Muscle layer of colon (tissue), 2 donors: ENCODE results near the gene CEP135.
"Not testable (repeated sequence)": the region's sequence is repeated elsewhere in the genome, so short reads cannot be mapped to it uniquely, and the experiment has no call there.

Experiments used
- H3K27ac ChIP-seq: one replicate; pipeline ENCODE4 v1.7.0; 2013; ENCODE audit warnings: low read depth, mild to moderate bottlenecking, low read length, moderate library complexity
- H3K27me3 ChIP-seq, 2 donors: one replicate each; pipeline ENCODE4 v1.7.0; 2013; ENCODE audit warnings: low read length in 2 of 2, mild to moderate bottlenecking in 2 of 2; ENCODE audit not compliant: insufficient read depth in 2 of 2, control insufficient read depth in 1 of 2
- H3K36me3 ChIP-seq: one replicate; pipeline ENCODE4 v1.7.0; 2013; ENCODE audit warnings: mild to moderate bottlenecking, low read length; ENCODE audit not compliant: insufficient read depth
- H3K4me1 ChIP-seq: one replicate; pipeline ENCODE4 v1.7.0; 2013; ENCODE audit warnings: mild to moderate bottlenecking, low read length; ENCODE audit not compliant: insufficient read depth
- H3K4me3 ChIP-seq, 2 donors: one replicate each; pipeline ENCODE4 v1.7.0; 2013; ENCODE audit warnings: low read length in 2 of 2, low read depth in 1 of 2, mild to moderate bottlenecking in 1 of 2, moderate library complexity in 1 of 2
- H3K9ac ChIP-seq: one replicate; pipeline ENCODE4 v1.7.0; 2013; ENCODE audit warnings: low read length
- H3K9me3 ChIP-seq: one replicate; pipeline ENCODE4 v1.7.0; 2013; ENCODE audit warnings: mild to moderate bottlenecking, low read length
- donor health status: abdominal sarcoma.
- donor health status: Adenocarcinoma of cecum.

The CEP135 gene

GRCh38 chr4:56058555-56058954 lies 109.8 kb downstream of the CEP135 start:
- H3K4me1 ChIP-seq, result no peaks in the 10 kb centered on the region
- H3K4me3 ChIP-seq, result no peak overlapping the region
- no peak overlapping the region for H3K9ac ChIP-seq
- no peak overlapping the region for H3K27ac ChIP-seq
- H3K27me3 ChIP-seq, result no peaks in the 10 kb centered on the region
- H3K36me3 ChIP-seq, result no peaks in the 10 kb centered on the region
- H3K9me3 ChIP-seq, result no peaks in the 10 kb centered on the region

- H3K4me1 ChIP-seq, result no peaks in the 10 kb centered on the region
- no peak overlapping the region for H3K4me3 ChIP-seq
- H3K27ac ChIP-seq, result no peak overlapping the region
- no peaks in the 10 kb centered on the region for H3K36me3 ChIP-seq
- H3K9me3 ChIP-seq, result no peaks in the 10 kb centered on the region
- no peak overlapping the region for H3K9ac ChIP-seq
- no peaks in the 10 kb centered on the region for H3K27me3 ChIP-seq
These were observed 111.3 kb downstream of the CEP135 start for GRCh38 chr4:56060036-56060435.

- no peaks in the 10 kb centered on the region for H3K27me3 ChIP-seq
- H3K9me3 ChIP-seq, result no peaks in the 10 kb centered on the region
- no peak overlapping the region for H3K9ac ChIP-seq
- no peak overlapping the region for H3K27ac ChIP-seq
- no peak overlapping the region for H3K4me3 ChIP-seq
- no peaks in the 10 kb centered on the region for H3K4me1 ChIP-seq
- H3K36me3 ChIP-seq, result no peaks in the 10 kb centered on the region
These were observed 113.4 kb downstream of the CEP135 start for GRCh38 chr4:56062106-56062505.

GRCh38 chr4:56062526-56063145 lies 113.9 kb downstream of the CEP135 start:
- Histone ChIP-seq H3K9me3 (no peaks in the 10 kb centered on the region), H3K4me3 (no peak overlapping the region), H3K36me3 (no peaks in the 10 kb centered on the region), H3K9ac (no peak overlapping the region), H3K27ac (no peak overlapping the region), H3K4me1 (no peaks in the 10 kb centered on the region), H3K27me3 (no peaks in the 10 kb centered on the region)

GRCh38 chr4:56066493-56066892 lies 117.7 kb downstream of the CEP135 start:
- Histone ChIP-seq H3K27ac (no peak overlapping the region), H3K9me3 (no peaks in the 10 kb centered on the region), H3K36me3 (no peaks in the 10 kb centered on the region), H3K9ac (no peak overlapping the region), H3K4me1 (no peaks in the 10 kb centered on the region), H3K4me3 (no peak overlapping the region), H3K27me3 (no peaks in the 10 kb centered on the region)

GRCh38 chr4:56067826-56068225 lies 119.1 kb downstream of the CEP135 start:
- H3K27me3 ChIP-seq, result no peaks in the 10 kb centered on the region
- H3K9ac ChIP-seq, result no peak overlapping the region
- H3K4me1 ChIP-seq, result no peaks in the 10 kb centered on the region
- H3K9me3 ChIP-seq, result no peaks in the 10 kb centered on the region
- H3K4me3 ChIP-seq, result no peak overlapping the region
- H3K27ac ChIP-seq, result no peak overlapping the region
- H3K36me3 ChIP-seq, result no peaks in the 10 kb centered on the region

GRCh38 chr4:56072730-56073129 lies 124.0 kb downstream of the CEP135 start:
- H3K9me3 ChIP-seq, H3K36me3 ChIP-seq, H3K27me3 ChIP-seq: not testable (repeated sequence)

GRCh38 chr4:56077676-56078075 lies 128.9 kb downstream of the CEP135 start:
- H3K27me3 ChIP-seq, result no peaks in the 10 kb centered on the region
- no peaks in the 10 kb centered on the region for H3K36me3 ChIP-seq
- H3K27ac ChIP-seq, result no peak overlapping the region
- no peak overlapping the region for H3K9ac ChIP-seq
- H3K9me3 ChIP-seq, result no peaks in the 10 kb centered on the region
- no peaks in the 10 kb centered on the region for H3K4me1 ChIP-seq
- H3K4me3 ChIP-seq, result no peak overlapping the region

More at GRCh38 chr4:56072730-56073129, 124.0 kb downstream of the CEP135 start:
- not testable (repeated sequence) for H3K4me1 ChIP-seq, H3K4me3 ChIP-seq, H3K27ac ChIP-seq, H3K9ac ChIP-seq

GRCh38 chr4:56078866-56079265 lies 130.1 kb downstream of the CEP135 start:
- Histone ChIP-seq H3K27ac (no peak overlapping the region), H3K4me3 (no peak overlapping the region), H3K4me1 (no peaks in the 10 kb centered on the region), H3K9ac (no peak overlapping the region), H3K27me3 (no peaks in the 10 kb centered on the region), H3K9me3 (no peaks in the 10 kb centered on the region), H3K36me3 (no peaks in the 10 kb centered on the region)

GRCh38 chr4:56080384-56080783 lies 131.6 kb downstream of the CEP135 start:
- Histone ChIP-seq H3K4me3 (no peak overlapping the region), H3K27me3 (no peaks in the 10 kb centered on the region), H3K27ac (no peak overlapping the region), H3K4me1 (no peaks in the 10 kb centered on the region), H3K36me3 (no peaks in the 10 kb centered on the region), H3K9me3 (no peaks in the 10 kb centered on the region), H3K9ac (no peak overlapping the region)

- Histone ChIP-seq H3K9ac (no peak overlapping the region), H3K27ac (no peak overlapping the region), H3K4me3 (no peak overlapping the region), H3K4me1 (no peaks in the 10 kb centered on the region), H3K9me3 (no peaks in the 10 kb centered on the region), H3K36me3 (no peaks in the 10 kb centered on the region), H3K27me3 (no peaks in the 10 kb centered on the region)
These were observed 134.1 kb downstream of the CEP135 start for GRCh38 chr4:56082829-56083228.
